ENCODE data around the gene DDIAS. TPM values are rescaled to one million over a fixed set of nuclear protein-coding genes. Genes with fewer than 3 reads are reported as not detected.

The DDIAS gene
- total and polyA plus RNA-seq, 4 donors = 0.71 to 2.8 (median 1.4) TPM

- Histone ChIP-seq H3K4me1 (ENCODE audit: control insufficient read depth in 5 of 5, insufficient read depth in 5 of 5, low read length in 5 of 5) (peaks cover 0 to 3% (median 0%) of the 10 kb centered on the region in 5 donors), H3K9ac (ENCODE audit: insufficient read depth in 1 of 2, low read length in 2 of 2) (no peak overlapping the region), H3K36me3 (ENCODE audit: control insufficient read depth in 4 of 4, insufficient read depth in 4 of 4, low read length in 4 of 4) (no peaks in the 10 kb centered on the region), H3K9me3 (ENCODE audit: control insufficient read depth in 4 of 4, insufficient read depth in 3 of 4, low read length in 3 of 4) (no peaks in the 10 kb centered on the region), H3K27me3 (ENCODE audit: control insufficient read depth in 3 of 3, insufficient read depth in 3 of 3, low read length in 2 of 3) (no peaks in the 10 kb centered on the region), H3K4me3 (no peak overlapping the region), H3K27ac (ENCODE audit: low read depth in 1 of 2, low read length in 1 of 2) (no peak overlapping the region)
- DNase-seq (no peak), ATAC-seq (ENCODE audit: insufficient read depth, low FRiP score) (no peak)
- WGBS, 2 donors = 94 to 98% methylated on average over 2 of the region's 2 CpGs
- TF ChIP-seq CTCF (IDR thresholded peaks at IDR 0.05; ENCODE audit: control extremely low read depth, extremely low read depth) = no peak
Measured at GRCh38 chr11:82871646-82872045, 29.9 kb upstream of the DDIAS start.

- Histone ChIP-seq H3K27me3 (ENCODE audit: control insufficient read depth in 3 of 3, insufficient read depth in 3 of 3, low read length in 2 of 3) (no peaks in the 10 kb centered on the region), H3K27ac (ENCODE audit: low read depth in 1 of 2, low read length in 1 of 2) (no peak overlapping the region), H3K4me1 (ENCODE audit: control insufficient read depth in 5 of 5, insufficient read depth in 5 of 5, low read length in 5 of 5) (peaks cover 0 to 3% (median 0%) of the 10 kb centered on the region in 5 donors), H3K36me3 (ENCODE audit: control insufficient read depth in 4 of 4, insufficient read depth in 4 of 4, low read length in 4 of 4) (no peaks in the 10 kb centered on the region), H3K9me3 (ENCODE audit: control insufficient read depth in 4 of 4, insufficient read depth in 3 of 4, low read length in 3 of 4) (peaks cover 0 to 2% (median 0%) of the 10 kb centered on the region in 4 donors), H3K9ac (ENCODE audit: insufficient read depth in 1 of 2, low read length in 2 of 2) (no peak overlapping the region), H3K4me3 (no peak overlapping the region)
- WGBS, 2 donors = 74 to 83% methylated on average over 7 of the region's 7 CpGs
- no peak for DNase-seq
- no peak for TF ChIP-seq CTCF (IDR thresholded peaks at IDR 0.05; ENCODE audit: control extremely low read depth, extremely low read depth)
- ATAC-seq (ENCODE audit: insufficient read depth, low FRiP score) = no peak
Measured at GRCh38 chr11:82872377-82873150, 29.0 kb upstream of the DDIAS start.

GRCh38 chr11:82873919-82874333 lies 27.6 kb upstream of the DDIAS start:
- TF ChIP-seq CTCF (IDR thresholded peaks at IDR 0.05; ENCODE audit: control extremely low read depth, extremely low read depth) = no peak
- WGBS, 2 donors = 61 to 77% methylated on average over 5 of the region's 5 CpGs
- peaks cover 0 to 3% (median 0%) of the 10 kb centered on the region in 5 donors for H3K4me1 ChIP-seq (ENCODE audit: control insufficient read depth in 5 of 5, insufficient read depth in 5 of 5, low read length in 5 of 5)
- peaks cover 0 to 2% (median 0%) of the 10 kb centered on the region in 4 donors for H3K9me3 ChIP-seq (ENCODE audit: control insufficient read depth in 4 of 4, insufficient read depth in 3 of 4, low read length in 3 of 4)
- no peak overlapping the region for H3K9ac ChIP-seq (ENCODE audit: insufficient read depth in 1 of 2, low read length in 2 of 2)
- no peak for DNase-seq
- no peak overlapping the region for H3K27ac ChIP-seq (ENCODE audit: low read depth in 1 of 2, low read length in 1 of 2)
- no peaks in the 10 kb centered on the region for H3K36me3 ChIP-seq (ENCODE audit: control insufficient read depth in 4 of 4, insufficient read depth in 4 of 4, low read length in 4 of 4)
- no peak overlapping the region for H3K4me3 ChIP-seq
- no peak for ATAC-seq (ENCODE audit: insufficient read depth, low FRiP score)
- no peaks in the 10 kb centered on the region for H3K27me3 ChIP-seq (ENCODE audit: control insufficient read depth in 3 of 3, insufficient read depth in 3 of 3, low read length in 2 of 3)

Data from lung (tissue), 12 donors.